Measurements from ENCODE around the gene MED13.
"Not testable (repeated sequence)": the region's sequence is repeated elsewhere in the genome, so short reads cannot be mapped to it uniquely, and the experiment has no call there.

The MED13 gene

DNA sequence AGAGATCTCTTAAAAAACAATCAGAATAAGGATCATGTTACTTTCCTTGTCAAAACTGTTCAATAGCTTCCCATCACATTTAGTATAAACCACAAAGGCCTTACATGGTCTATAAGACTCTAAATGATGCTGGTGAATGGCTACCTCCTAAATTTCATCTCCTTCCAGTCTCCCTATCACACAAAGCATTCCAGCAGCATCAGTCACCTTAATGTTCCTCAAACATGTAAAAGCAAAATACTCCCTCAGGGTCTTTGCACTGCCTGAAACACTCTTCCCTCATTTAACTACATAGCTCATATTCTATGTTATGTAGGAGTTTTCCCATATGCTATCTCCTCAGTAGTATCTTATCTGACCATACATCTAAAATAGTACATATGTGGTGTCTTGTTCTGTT is 83.8 kb downstream of the MED13 start:
- peak; percentile 11 for DNase-seq

DNA sequence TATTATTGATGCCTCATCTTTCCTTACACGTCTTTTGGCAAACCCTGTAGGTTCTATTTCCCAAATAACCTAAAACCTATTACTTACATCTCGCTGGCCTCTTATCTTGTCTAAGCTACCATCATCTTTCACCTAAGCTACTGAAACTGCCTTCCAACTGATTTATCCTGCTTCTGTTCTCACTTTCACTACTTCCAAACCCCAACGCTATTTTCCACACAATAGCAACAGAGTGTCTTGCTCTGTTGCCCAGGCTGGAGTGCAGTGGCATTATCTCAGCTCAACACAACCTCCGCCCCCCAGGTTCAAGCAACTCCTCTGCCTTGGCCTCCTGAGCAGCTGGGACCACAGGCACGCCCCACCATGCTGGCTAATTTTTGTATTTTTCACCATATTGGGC is 84.5 kb downstream of the MED13 start:
- no peak for DNase-seq

DNA sequence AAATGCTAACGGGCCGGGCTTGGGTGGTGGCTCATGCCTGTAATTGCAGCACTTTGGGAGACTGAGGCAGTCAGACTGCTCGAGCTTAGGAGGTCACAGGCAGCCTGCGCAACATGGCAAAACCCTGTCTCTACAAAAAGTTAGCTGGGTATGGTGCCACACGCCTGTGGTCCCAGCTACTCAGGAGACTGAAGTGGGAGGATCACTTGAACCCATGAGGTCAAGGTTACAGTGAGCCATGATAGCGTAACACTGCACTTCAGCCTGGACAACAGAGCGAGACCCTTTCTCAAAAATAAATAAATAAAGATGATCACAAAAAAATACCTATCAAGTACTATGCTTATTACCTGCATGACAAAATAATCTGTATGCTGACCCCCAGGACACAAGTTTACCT is 91.0 kb downstream of the MED13 start:
- DNase-seq: no peak

DNA sequence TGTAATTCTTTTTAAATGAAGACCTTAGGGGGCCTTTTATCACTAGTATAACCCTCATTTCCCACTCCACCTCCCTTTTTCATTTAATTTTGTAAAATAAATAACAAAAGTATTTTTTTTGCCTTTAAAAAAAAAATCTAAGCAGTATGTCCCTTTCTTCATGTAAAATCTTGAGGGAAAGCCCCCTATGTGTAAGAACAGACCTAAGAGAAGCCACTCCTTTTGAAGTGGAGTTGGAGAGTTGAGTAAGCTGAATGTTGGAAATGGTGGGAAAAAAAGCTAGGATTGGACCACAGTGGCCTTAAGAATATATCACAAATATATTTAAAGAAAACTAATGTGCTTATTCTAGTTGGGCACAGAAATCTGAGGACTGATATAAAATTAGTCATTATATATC is 92.8 kb downstream of the MED13 start:
- no peak for DNase-seq

DNA sequence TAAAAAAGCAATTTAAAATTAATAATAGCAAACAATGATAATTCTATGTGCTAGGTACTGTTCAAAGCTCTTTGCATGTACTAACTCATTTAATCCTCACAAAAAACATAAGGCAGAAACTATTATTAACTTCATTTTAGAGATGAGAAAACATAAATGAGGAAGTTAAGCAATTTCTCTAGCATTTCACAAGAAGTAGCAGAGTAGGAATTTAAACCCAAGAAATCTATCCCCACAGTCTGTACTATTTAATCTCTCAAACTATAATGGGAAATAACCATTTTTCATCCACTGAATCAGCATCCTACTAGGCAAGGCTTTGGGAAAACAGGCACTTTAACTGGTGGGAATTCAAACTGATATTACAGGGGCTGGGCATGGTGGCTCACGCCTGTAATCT is 95.0 kb downstream of the MED13 start:
- DNase-seq: no peak

DNA sequence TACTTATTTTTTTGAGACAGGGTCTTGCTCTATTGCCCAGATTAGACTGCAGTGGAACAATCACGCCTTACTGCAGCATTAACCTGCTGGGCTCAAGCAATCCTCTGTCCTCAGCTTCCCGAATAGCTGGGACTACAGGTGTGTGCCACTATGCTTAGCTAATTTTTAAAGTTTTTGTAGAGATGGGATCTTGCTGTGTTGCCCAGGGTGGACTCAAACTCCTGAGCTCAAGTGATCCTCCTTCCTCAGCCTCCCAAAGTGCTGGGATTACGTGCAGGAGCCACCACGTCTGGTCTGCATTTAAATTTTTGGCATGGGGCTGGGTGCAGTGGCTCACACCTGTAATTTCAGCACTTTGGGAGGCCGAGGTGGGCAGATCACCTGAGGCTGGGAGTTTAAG is 96.3 kb downstream of the MED13 start:
- DNase-seq: no peak

DNA sequence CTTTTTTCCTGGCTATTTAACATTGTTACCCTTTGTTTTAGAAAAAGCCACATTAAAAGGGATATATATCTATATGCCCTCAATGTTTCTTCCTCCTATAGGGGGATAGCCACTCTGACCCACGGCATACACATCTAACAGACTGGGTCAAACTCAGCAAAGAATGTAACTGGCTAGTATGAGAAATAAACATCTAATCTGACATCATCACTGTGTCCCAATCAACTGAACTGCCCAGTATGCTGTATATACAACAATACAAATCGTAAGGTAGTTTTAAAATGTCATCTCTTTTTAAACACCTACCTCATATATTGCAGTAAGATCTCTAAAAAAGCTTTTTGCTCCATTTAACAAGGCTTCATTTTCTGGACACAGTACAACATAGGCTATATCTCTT is 97.3 kb downstream of the MED13 start:
- DNase-seq: no peak

DNA sequence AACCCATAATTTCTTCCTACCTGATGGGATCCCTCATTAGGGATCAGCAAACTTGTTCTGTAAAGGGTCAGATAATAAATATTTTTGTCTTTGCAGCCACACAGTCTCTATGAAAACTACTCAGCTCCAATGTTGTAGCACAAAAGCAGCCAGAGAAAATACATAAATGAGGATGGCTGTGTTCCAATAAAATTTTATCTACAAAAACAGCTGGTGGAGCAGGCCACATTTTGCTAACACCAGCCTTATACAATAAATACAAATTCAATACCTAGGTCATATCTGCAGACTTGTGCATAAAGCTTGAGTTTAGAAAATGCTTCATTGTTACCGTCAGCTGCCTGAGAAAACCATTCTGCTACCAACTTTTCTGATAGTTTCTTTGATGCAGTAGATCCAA is 98.9 kb downstream of the MED13 start:
- DNase-seq: no peak

DNA sequence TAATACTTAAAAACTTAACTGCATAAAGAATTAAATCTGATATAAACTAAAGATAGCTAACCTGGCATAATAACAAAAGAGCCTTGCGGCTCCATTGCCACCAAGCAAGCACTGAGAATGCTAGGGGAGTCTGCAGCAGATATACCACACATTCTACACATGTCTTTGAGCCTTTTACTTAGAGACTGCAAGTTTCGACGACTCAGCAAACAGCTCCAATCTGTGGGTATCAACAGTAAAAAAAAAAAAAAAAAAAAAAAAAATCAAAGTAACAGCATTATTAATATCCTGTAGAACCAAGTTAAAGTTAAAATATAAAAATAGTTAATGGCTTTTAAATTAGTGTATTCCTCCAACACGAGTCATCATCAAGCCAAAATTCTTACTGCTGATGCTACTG is 109.5 kb downstream of the MED13 start:
- DNase-seq: no peak

DNA sequence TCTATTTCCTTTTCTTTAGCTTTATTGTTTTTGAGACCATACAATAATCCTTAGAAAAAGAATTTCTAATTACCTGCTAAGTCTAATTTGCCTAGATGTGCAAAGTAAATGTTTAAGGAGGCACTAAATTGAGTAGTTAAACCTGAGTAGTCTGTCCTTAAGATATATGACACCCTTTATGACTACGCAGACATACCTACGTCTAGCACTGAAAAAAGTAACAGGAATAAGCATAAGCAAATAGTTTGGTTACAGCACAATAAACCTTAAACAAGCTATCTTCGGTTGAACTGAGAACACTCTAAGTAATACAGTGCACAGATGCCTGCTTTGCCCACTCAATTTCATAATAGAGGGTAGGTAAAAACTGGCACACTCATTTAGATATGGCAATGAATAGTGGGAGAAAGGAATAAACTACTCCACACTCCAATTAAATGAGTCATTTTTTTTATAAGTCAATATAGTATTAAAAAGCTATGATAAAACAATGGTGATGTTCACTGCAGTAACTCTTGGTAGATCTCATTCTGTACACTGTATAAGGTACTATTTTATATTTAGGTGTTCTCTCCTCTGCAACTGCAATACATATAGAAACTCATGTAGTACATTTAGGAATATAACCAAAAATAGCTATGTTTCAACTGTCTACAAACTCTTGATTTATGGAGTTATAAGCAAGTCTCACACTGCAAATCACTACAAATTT is 117.6 kb downstream of the MED13 start:
- DNase-seq: no peak

DNA sequence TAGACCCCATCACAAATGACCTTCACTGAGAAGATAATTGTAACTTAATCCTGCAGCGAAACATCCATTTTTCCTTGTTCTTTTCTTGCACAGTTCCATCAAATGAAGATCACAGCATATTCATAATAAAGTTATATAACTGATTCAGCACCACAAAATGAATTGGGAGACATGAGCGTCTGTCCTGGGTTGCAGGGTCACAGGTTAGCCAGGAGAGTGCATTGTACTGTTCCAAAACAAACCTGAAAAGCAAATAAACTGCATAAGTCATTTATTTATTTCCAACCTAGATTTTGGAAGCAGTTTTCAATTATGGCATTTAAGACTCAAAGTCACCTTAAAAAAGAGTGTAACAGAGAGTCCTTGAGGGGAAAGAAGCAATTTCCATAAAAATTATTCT is 118.7 kb downstream of the MED13 start:
- DNase-seq: no peak

DNA sequence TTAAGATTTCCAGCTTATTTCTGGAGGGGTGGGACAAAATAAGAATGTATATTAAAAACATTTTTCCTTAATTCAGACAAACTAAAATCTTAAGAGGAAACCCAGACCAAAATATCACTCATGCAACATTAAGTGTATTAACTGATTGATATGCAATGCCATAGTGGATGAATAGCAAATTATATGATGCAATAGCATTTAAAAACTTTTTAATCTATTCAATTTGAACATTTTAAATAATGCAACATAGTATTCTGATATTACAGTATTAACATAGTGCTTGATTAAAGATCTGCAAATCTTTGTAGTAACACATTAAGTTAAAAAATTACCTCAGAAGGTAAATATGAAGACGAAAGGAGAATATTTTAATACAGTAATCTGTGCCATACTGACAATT is 122.0 kb downstream of the MED13 start:
- DNase-seq: no peak

DNA sequence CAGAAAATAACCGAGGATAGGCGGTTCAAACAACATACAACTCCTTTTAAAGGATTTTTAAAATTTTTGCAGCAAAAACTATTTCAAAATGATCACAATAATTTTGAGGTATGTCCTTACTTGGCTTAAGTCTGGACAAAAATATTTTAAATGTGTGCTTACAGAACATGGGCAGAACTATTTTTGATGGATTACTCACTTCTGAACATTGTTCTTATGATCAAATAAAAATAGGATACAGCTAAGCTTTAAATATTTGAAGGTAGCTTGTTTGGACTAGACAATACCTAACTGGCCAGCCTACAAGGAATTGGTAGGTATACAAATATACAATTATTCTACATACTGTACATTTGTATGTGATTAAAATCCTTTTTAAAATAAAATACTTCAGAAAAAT is 123.0 kb downstream of the MED13 start:
- no peak for DNase-seq

DNA sequence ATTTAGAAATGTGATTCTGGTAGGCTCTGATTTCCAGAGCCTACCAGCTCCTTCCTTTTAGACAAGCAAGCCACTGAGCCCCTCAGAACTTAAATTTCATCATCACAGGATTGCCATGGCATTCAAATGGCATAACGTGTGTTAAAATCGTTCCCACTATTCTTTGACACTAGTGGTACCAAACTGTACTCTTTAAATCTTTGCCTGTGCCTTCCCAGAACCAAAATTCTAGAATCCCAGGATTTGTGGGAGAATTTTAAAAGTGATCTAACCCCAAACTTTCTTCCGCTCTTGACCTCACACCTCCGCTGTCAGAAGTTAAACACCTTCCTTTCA is 137.0 kb downstream of the MED13 start:
- DNase-seq: no peak

DNA sequence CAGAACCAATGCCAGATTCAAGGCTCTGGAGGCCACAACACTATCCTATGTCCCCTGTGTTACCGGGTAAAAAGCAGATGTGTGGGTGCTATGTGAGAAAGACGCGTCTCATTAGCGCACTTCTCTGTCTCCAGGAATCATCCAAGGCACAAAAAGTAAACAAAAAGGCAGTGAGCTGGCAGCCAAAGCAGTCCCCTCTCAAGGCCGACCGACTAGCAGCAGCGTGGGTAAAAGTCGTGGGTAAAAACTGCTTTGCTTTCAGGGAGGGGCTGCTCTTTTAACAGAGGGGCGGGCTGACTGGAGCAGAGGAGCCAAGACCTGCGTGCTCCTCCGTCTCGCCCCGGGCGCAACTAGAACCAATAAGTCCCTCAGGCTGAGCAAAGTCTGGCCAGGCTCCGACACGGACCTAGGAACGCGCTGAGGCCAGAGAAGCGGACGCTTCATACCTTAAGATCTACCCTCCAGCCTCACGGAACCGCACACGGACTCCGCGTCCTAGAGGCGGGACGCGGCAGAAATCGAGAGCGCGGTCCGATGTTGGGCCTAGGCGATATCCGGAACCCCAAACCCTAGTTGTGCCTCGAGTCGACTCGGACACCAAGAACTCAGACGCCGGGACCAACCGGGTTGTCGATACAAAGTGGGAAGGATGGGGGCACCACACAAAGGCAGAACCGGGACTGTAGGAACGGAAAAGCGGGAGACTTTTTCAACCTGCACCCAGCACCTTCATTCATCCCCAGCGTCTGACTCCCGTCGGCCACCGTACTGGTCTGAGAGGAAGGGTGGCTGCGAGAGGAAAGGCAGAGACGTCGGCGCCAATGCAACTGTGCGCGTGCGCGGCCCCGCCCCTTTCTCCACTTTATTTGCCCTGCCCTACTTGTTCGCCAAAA is 137.6 kb downstream of the MED13 start, which contains the start of gene INTS2:
Gene INTS2, minus strand, starts transcription at position 775 of the 893 bp plus-strand sequence. CDS start 1,338 bp downstream, outside the sequence.
- DNase-seq: peak; percentile 97

DNA sequence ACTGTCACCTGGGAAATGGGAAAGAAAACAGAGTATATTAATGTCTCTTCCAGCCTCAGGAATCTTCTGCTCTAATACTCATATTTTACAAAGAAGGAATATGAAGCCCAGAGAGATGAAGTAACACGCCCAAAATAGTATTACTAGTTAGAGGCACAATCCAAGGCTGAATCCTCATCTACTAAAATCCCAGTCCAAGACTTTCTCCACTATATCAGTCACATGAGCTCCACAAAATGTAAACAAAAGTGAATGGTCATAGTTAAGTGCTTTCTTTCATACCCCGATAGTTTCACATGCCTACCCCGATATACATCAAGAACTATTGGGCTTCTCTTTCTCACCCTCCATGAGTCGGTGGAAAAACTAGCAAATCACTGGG is 138.3 kb downstream of the MED13 start:
- no peak for DNase-seq

DNA sequence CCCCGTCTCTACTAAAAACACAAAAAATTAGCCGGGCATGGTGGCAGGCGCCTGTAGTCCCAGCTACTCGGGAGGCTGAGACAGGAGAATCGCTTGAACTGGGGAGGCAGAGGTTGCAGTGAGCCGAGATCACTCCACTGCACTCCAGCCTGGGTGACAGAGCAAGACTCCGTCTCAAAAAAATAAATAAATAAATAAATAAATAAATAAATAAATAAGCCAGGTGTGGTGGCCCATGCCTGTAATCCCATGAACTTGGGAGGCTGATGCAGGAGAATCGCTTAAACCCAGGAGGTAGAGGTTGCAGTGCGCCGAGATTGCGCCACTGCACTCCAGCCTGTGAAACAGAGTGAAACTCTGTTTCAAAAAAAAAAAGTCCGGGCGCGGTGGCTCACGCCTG is 149.9 kb downstream of the MED13 start:
- not testable (repeated sequence) for DNase-seq

DNA sequence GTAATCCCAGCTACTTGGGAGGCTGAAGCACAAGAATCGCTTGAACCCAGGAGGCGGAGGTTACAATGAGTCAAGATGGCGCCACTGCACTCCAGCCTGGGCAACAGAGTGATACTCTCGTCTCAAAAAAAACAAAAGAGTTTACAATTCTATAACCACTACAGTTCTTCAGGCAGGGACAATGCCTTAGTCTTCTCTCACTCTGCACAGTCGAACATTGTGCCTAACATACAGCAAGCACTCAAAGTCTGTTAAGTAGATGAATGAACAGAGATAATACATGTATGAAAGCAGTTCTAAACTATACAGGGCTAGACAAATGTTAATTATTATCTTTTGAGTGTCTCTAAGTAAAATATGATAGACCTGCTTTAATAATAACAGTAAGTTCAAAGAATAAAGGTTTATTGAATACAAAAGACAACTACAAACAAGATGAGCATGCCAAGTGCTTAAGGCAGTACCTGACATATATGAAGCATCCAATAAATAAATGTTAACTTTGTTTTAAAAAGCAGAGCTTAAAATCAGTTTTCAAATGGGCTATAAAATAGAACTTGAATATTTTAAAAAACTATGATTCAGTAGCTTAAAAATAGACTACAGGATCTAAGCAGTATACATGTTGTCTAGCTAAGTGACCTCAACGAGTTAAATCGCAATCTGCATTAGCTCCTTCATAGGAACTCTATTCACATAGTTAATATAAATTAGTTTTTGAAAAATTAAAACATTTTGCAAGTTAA is 156.6 kb downstream of the MED13 start:
- no peak for DNase-seq

DNA sequence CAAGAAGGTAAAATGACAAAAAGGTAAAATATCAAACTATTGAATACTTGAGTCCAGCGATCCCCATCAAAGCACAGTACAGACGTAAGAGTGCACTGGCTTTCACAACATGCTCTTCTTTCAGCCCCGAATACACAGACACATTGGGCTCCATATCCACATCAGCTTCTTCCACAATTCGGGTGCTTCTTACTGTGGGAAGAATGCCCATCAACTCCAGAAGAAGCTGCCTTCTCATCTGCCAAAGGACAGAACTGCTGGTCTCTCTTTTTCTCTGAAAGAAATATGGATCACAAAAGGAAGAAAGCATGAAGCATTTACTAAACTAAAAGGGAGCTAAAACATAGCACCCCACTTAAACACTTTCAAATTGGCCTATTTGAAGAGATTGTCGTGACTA is 157.7 kb downstream of the MED13 start:
- DNase-seq: no peak

DNA sequence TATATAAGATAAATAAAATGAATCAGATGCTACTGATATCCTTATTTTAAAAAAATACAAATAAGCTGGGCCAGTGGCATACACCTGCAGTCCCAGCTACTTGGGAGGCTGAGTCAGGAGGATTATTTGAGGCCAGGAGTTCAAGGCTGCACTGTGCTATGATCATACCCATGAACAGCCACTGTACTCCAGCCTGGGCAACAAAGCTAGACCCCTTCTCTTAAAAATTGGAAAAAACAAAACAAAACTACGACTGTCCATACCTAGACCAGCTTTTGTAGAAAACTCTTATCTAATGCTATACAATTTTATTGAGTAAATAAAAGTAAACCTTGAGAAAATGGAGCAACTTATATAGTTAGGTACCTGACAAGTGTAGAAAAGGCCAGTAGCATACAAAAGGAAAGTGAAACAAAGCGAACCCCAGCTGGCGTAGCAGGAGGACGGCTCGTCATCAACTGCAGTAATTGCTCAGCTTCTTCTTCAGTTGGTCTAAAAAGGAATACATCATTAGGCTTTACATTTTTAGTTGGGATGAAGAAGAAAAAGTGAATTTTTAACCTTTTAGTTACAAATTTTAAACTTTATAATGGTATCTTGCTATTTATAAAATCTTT is 160.9 kb downstream of the MED13 start:
- DNase-seq: no peak

DNA sequence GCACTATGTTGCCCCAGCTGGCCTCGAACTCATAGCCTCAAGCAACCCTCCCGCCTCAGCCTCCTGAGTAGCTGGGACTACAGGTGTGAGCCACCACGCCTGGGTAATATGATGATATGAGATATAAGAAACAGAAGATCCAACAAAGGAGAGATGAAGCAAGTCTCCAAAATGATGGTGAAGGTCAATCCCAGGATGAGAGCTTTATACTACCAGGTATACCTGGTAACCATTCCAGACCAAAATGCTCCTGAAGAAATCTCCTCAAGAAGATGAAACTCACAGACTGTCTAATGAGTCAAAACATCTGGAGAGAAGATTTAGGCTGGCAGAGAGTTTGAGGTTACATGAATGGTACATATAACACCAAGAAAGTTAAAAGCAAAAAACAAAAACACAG is 161.8 kb downstream of the MED13 start:
- no peak for DNase-seq

DNA sequence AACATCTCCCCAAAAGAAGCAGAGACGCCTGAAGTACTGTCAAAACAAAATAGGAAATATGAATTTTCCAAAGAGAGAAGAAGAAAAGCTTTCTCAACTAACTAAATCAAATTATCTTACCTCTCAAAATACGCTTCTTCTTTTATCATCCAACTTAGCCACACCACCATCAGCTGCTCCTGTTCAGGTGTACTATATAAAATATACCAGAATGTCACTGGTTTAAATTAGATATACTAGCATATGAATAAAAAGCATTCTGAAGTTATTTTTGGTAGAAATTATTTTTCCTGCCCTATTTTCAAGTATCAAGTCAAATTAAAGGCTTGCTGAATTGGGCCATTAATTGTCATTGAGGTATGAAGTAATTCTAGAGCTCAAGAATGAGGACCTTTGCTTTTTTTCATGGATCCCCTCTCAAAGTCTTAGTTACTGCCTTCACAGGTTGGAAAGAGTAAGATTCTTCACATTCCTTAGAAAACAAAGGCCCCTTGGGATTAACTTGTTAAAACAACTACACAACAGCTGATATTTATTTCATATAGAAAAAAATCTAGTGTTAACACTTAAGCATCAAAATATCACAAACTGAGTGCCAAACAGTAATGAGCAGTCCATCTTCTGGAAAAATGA is 167.4 kb downstream of the MED13 start:
- no peak for DNase-seq

DNA sequence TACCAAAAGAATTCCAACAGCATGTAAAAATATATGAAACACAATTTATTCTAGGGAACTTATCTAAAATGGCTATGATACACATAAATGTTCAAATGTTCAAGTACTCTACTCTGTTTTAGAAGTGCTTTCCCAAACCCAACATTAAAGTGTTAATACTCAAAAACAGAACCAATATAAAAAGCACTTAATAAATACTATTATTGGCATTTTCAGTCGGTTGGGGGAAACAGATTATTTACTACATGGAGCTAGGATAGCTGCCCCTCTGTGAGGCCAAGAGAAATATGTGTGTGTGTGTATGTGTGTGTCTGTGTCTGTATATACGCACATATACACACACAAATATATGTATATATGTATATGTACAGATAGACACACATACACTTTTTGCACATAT is 169.7 kb downstream of the MED13 start:
- DNase-seq: no peak
